Suprapubic skin (tissue), 4 donors: ENCODE data around the gene SLC25A13. TPM values are rescaled to one million over a fixed set of nuclear protein-coding genes. Genes with fewer than 3 reads are reported as not detected.

Source experiments
- DNase-seq, 2 donors: peaks; one replicate each; pipeline ENCODE4 v3.0.0-alpha.2; 2019; ENCODE audit warnings: low spot score in 2 of 2
- H3K27ac ChIP-seq: fragments of 200-600 bp; sonication (generic); one replicate; pipeline ENCODE4 v1.5.1; 2019
- H3K27me3 ChIP-seq: fragments of 200-600 bp; sonication (generic); one replicate; pipeline ENCODE4 v1.5.1; 2019
- H3K36me3 ChIP-seq: fragments of 200-600 bp; sonication (generic); one replicate; pipeline ENCODE4 v1.5.1; 2019
- H3K4me1 ChIP-seq: fragments of 200-600 bp; sonication (generic); one replicate; pipeline ENCODE4 v1.5.1; 2019
- H3K4me3 ChIP-seq: fragments of 200-600 bp; sonication (generic); one replicate; pipeline ENCODE4 v1.5.1; 2019; ENCODE audit warnings: mild to moderate bottlenecking
- H3K9me3 ChIP-seq: fragments of 200-600 bp; sonication (generic); one replicate; pipeline ENCODE4 v1.5.1; 2019
- CTCF ChIP-seq, 2 donors: fragments of 200-600 bp in 1 of 2; fragments of 450-650 bp in 1 of 2; sonication (generic) in 1 of 2; IDR thresholded peaks; one replicate each; pipeline ENCODE4 v1.5.1; 2016 to 2019; ENCODE audit warnings: antibody characterized with exemption in 2 of 2, mild to moderate bottlenecking in 1 of 2, moderate library complexity in 1 of 2
- EP300 ChIP-seq: sonication (generic); formaldehyde crosslinking; IDR thresholded peaks from one replicate; pipeline ENCODE4 v1.6.1; 2017; ENCODE audit warnings: antibody characterized with exemption
- POLR2A ChIP-seq, 2 donors: fragments of 450-650 bp; IDR thresholded peaks; one replicate each; pipeline ENCODE4 v1.6.1; 2017; ENCODE audit warnings: antibody characterized with exemption in 2 of 2, mild to moderate bottlenecking in 2 of 2, moderate library complexity in 2 of 2
- POLR2AphosphoS5 ChIP-seq, 3 donors: sonication (generic); formaldehyde crosslinking; IDR thresholded peaks; one replicate each; pipeline ENCODE4 v1.6.1; 2017; ENCODE audit warnings: antibody characterized with exemption in 3 of 3
- WGBS: methylation state at CpG from one replicate; pipeline ENCODE4 v1.1.5; 2018; 5-methylcytosine and 5-hydroxymethylcytosine counted together
- total RNA-seq, 4 donors: library from RNA; depleted of rRNA; stranded (reverse); fragments of >200 nt; gene quantifications; one replicate each; pipeline ENCODE4 v1.1.0, GENCODE V29; 2016

SLC25A13 gene
- total RNA-seq, 4 donors from 2014 or later = 35.6 to 55.8 (median 42.5) TPM

GRCh38 chr7:96253964-96254363, 67.9 kb downstream of the SLC25A13 start:
- no peak for DNase-seq
- no peak overlapping the region for H3K27ac ChIP-seq
- no peaks in the 10 kb centered on the region for H3K36me3 ChIP-seq
- H3K9me3 ChIP-seq = no peaks in the 10 kb centered on the region
- no peak overlapping the region for H3K4me3 ChIP-seq
- H3K4me1 ChIP-seq = no peaks in the 10 kb centered on the region
- TF ChIP-seq POLR2AphosphoS5 (IDR thresholded peaks at IDR 0.05) = no peak
- H3K27me3 ChIP-seq = no peaks in the 10 kb centered on the region
- 85% methylated on average over 3 of the region's 3 CpGs for WGBS

- no peaks in the 10 kb centered on the region for H3K4me1 ChIP-seq
- no peaks in the 10 kb centered on the region for H3K27me3 ChIP-seq
- no peak overlapping the region for H3K4me3 ChIP-seq
- no peak for DNase-seq
- TF ChIP-seq POLR2A (IDR thresholded peaks at IDR 0.05) (no peak), POLR2AphosphoS5 (IDR thresholded peaks at IDR 0.05) (no peak), CTCF (IDR thresholded peaks at IDR 0.05) (no peak), EP300 (no peak)
- no peaks in the 10 kb centered on the region for H3K9me3 ChIP-seq
- 86% methylated on average over 2 of the region's 2 CpGs for WGBS
- no peaks in the 10 kb centered on the region for H3K36me3 ChIP-seq
- H3K27ac ChIP-seq = no peak overlapping the region
Measured at GRCh38 chr7:96253441-96253840, 68.5 kb downstream of the SLC25A13 start.

GRCh38 chr7:96250776-96251361, 71.0 kb downstream of the SLC25A13 start:
- H3K9me3 ChIP-seq = no peaks in the 10 kb centered on the region
- H3K4me3 ChIP-seq = no peak overlapping the region
- no peaks in the 10 kb centered on the region for H3K4me1 ChIP-seq
- no peaks in the 10 kb centered on the region for H3K27me3 ChIP-seq
- TF ChIP-seq EP300 (no peak), POLR2A (IDR thresholded peaks at IDR 0.05) (no peak), POLR2AphosphoS5 (IDR thresholded peaks at IDR 0.05) (no peak), CTCF (IDR thresholded peaks at IDR 0.05) (no peak)
- 82% methylated on average over 7 of the region's 7 CpGs for WGBS
- H3K36me3 ChIP-seq = no peaks in the 10 kb centered on the region
- no peak for DNase-seq
- no peak overlapping the region for H3K27ac ChIP-seq

- TF ChIP-seq POLR2A (IDR thresholded peaks at IDR 0.05) (no peak), CTCF (IDR thresholded peaks at IDR 0.05) (no peak)
- Histone ChIP-seq H3K9me3 (no peaks in the 10 kb centered on the region), H3K27ac (no peak overlapping the region), H3K27me3 (no peaks in the 10 kb centered on the region), H3K4me1 (no peaks in the 10 kb centered on the region), H3K36me3 (no peaks in the 10 kb centered on the region), H3K4me3 (no peak overlapping the region)
- DNase-seq = no peak
- 85% methylated on average over 2 of the region's 2 CpGs for WGBS
Measured at GRCh38 chr7:96248405-96248804, 73.5 kb downstream of the SLC25A13 start.

- H3K9me3 ChIP-seq = no peaks in the 10 kb centered on the region
- TF ChIP-seq POLR2AphosphoS5 (IDR thresholded peaks at IDR 0.05) (no peak), CTCF (IDR thresholded peaks at IDR 0.05) (no peak), EP300 (no peak), POLR2A (IDR thresholded peaks at IDR 0.05) (no peak)
- no peak overlapping the region for H3K27ac ChIP-seq
- DNase-seq = no peak
- no peaks in the 10 kb centered on the region for H3K36me3 ChIP-seq
- no peak overlapping the region for H3K4me3 ChIP-seq
- 89% methylated on average over 3 of the region's 3 CpGs for WGBS
- H3K27me3 ChIP-seq = no peaks in the 10 kb centered on the region
- H3K4me1 ChIP-seq = no peaks in the 10 kb centered on the region
Measured at GRCh38 chr7:96246919-96247318, 75.0 kb downstream of the SLC25A13 start.

- TF ChIP-seq POLR2AphosphoS5 (IDR thresholded peaks at IDR 0.05) (no peak), POLR2A (IDR thresholded peaks at IDR 0.05) (no peak), EP300 (no peak), CTCF (IDR thresholded peaks at IDR 0.05) (no peak)
- H3K4me1 ChIP-seq = no peaks in the 10 kb centered on the region
- no peaks in the 10 kb centered on the region for H3K36me3 ChIP-seq
- H3K27ac ChIP-seq = no peak overlapping the region
- DNase-seq = no peak
- no peaks in the 10 kb centered on the region for H3K27me3 ChIP-seq
- 69% methylated on average over 2 of the region's 2 CpGs for WGBS
- H3K9me3 ChIP-seq = no peaks in the 10 kb centered on the region
- H3K4me3 ChIP-seq = no peak overlapping the region
Measured at GRCh38 chr7:96244992-96245292, 77.0 kb downstream of the SLC25A13 start.
